Measurements from ENCODE around the gene CMIP. TPM values are rescaled to one million over a fixed set of nuclear protein-coding genes. Genes with fewer than 3 reads are reported as not detected.
A peak's percentile ranks its signal among the peaks of the same experiment; 100 is the strongest.

CMIP gene
- total RNA-seq, 4 donors from 2014 or later: 44.6 to 152 (median 76.5) TPM

DNA sequence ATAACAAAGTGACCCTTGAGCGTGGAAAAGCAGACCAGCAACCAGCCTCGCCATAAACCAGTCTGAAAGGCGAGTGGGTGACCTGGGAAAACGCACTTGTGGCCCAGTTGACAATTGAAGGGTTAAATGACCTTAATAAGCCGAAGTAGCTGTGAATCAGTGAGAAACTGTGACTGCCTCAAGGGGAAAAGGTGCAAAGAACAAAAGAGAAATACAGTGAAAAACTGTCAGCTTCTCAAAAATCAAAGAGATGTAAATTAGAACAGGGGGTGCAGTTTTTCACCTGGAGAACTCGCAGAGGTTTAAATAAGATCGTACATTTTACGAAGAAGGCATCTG is 124.1 kb downstream of the CMIP start:
- TF ChIP-seq POLR2A (IDR thresholded peaks at IDR 0.05): no peak
- TF ChIP-seq, protein P1, sequence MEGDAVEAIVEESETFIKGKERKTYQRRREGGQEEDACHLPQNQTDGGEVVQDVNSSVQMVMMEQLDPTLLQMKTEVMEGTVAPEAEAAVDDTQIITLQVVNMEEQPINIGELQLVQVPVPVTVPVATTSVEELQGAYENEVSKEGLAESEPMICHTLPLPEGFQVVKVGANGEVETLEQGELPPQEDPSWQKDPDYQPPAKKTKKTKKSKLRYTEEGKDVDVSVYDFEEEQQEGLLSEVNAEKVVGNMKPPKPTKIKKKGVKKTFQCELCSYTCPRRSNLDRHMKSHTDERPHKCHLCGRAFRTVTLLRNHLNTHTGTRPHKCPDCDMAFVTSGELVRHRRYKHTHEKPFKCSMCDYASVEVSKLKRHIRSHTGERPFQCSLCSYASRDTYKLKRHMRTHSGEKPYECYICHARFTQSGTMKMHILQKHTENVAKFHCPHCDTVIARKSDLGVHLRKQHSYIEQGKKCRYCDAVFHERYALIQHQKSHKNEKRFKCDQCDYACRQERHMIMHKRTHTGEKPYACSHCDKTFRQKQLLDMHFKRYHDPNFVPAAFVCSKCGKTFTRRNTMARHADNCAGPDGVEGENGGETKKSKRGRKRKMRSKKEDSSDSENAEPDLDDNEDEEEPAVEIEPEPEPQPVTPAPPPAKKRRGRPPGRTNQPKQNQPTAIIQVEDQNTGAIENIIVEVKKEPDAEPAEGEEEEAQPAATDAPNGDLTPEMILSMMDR (IDR thresholded peaks at IDR 0.05): no peak
- H3K4me1 ChIP-seq: peaks cover 0 to 47% (median 0%) of the 10 kb centered on the region in 4 donors
- H3K27ac ChIP-seq: peak overlapping the region in 3 of 4 donors; percentile 4 to 58 (median 28)
- H3K4me3 ChIP-seq: no peak overlapping the region
- no peaks in the 10 kb centered on the region for H3K27me3 ChIP-seq
- H3K9me3 ChIP-seq: no peaks in the 10 kb centered on the region
- no peak for DNase-seq
- H3K36me3 ChIP-seq: no peaks in the 10 kb centered on the region

DNA sequence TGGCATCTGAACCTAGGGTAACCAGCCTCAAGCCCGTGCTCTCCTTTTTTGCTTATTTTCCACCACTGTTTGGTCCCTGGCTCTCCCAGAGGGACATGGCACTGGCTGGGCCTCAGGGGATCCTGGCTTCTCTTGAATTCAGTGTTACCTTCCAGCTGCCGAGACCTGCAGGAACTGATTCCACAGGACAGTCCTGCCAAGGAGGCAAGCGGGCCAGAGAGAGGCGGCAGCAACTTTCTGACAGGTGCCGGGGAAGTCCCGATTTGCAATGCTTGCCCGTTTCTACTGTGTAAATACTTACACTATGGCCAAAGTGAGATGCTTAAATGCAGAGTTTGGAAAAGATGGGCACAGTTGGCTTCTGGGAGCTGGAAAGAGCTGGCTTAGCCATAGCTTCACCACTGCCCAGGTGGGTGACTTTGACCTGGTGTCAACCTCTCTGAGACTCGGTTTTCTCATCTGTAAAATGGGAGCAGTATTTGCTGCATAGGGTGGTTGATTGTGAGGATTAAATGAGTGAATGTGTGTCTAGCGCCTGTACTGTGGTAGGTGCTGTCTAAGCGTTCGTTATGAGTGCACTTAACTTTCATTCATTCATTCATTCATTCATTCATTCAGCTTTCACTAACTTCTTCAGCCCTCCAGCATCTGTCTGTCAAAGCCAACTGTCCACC is 124.9 kb downstream of the CMIP start:
- no peaks in the 10 kb centered on the region for H3K36me3 ChIP-seq
- H3K4me1 ChIP-seq: peaks cover 0 to 44% (median 0%) of the 10 kb centered on the region in 4 donors
- no peaks in the 10 kb centered on the region for H3K9me3 ChIP-seq
- DNase-seq: no peak
- no peak for TF ChIP-seq POLR2A (IDR thresholded peaks at IDR 0.05)
- TF ChIP-seq, protein P1 (IDR thresholded peaks at IDR 0.05): no peak
- H3K27ac ChIP-seq: no peak overlapping the region
- no peak overlapping the region for H3K4me3 ChIP-seq
- no peaks in the 10 kb centered on the region for H3K27me3 ChIP-seq

GRCh38 chr16:81570151-81570846 is 125.7 kb downstream of the CMIP start:
- Histone ChIP-seq H3K4me1 (peaks cover 0 to 38% (median 0%) of the 10 kb centered on the region in 4 donors), H3K36me3 (no peaks in the 10 kb centered on the region), H3K9me3 (no peaks in the 10 kb centered on the region), H3K27ac (no peak overlapping the region), H3K4me3 (no peak overlapping the region), H3K27me3 (no peaks in the 10 kb centered on the region)
- TF ChIP-seq, protein P1 (IDR thresholded peaks at IDR 0.05): no peak
- no peak for TF ChIP-seq POLR2A (IDR thresholded peaks at IDR 0.05)
- DNase-seq: no peak

DNA sequence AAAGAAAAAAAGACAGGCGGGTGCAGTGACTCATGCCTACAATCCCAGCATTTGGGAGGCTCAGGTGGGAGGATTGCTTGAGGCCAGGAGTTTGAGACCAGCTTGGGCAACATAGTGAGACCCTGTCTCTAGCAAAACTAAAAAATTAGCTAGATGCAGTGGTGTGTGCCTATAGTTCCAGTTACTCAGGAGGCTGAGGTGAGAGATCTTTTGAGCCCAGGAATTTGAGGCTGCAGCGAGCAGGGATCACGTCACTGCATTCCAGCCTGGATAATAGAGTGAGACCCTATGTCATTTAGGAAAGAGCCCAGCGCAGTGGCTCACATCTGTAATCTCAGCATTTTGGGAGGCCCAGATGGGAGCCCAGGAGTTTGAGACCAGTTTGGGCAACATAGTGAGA is 126.6 kb downstream of the CMIP start:
- Histone ChIP-seq H3K4me1 (peaks cover 0 to 31% (median 0%) of the 10 kb centered on the region in 4 donors), H3K4me3 (no peak overlapping the region), H3K27ac (no peak overlapping the region), H3K27me3 (no peaks in the 10 kb centered on the region), H3K9me3 (no peaks in the 10 kb centered on the region), H3K36me3 (no peaks in the 10 kb centered on the region)
- TF ChIP-seq, protein P1 (IDR thresholded peaks at IDR 0.05): no peak
- TF ChIP-seq POLR2A (IDR thresholded peaks at IDR 0.05): no peak
- no peak for DNase-seq

DNA sequence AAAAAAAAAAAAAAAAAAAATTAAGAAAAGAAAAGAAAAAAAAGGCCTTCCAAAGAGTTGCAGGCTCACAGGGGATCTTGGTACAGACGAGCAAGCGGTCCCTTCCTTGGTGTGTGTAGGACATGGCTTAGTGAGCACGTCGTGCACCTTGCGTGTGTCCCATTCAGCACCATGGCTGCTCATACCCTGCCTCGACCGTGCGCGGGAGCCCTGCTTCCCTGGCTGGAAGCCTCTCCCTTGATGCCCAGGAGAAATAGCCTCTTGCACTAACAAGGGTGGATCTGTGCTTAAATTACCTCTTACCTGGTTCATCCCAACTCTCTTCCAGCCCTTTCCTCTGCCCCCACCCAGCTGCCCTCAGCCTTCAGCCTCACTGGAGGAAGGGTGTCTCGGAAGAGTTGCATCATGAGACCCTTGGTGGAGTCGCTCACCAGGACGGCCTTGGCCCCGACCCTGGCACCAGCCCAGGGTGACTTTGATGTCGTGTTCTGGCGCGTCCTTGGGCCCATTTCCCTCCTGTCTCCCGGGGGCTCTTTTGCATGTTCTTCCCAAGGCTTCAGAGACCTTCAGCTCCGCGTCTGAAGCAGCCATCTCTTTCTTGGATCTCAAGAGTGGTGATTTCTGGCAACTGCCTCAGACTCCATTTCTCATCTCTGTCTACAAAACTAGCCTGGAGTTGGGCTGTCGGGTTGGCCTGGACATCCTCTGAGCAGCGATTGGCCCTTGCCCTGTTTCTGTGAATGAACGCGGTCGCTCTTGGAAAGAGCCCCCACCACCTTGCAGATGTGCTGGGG is 127.2 kb downstream of the CMIP start:
- peak overlapping the region in 2 of 4 donors; percentile 40 to 66 for H3K27ac ChIP-seq
- peaks cover 0 to 29% (median 0%) of the 10 kb centered on the region in 4 donors for H3K4me1 ChIP-seq
- TF ChIP-seq, protein P1 (IDR thresholded peaks at IDR 0.05): no peak
- no peak for TF ChIP-seq POLR2A (IDR thresholded peaks at IDR 0.05)
- H3K4me3 ChIP-seq: no peak overlapping the region
- no peak for DNase-seq
- H3K9me3 ChIP-seq: no peaks in the 10 kb centered on the region
- no peaks in the 10 kb centered on the region for H3K36me3 ChIP-seq
- no peaks in the 10 kb centered on the region for H3K27me3 ChIP-seq

All from Peyer's patch (tissue), 4 donors.